ENCODE measurements around the gene AAGAB.

AAGAB gene

GRCh38 chr15:67210555-67211168, 43.8 kb downstream of the AAGAB start:
- H3K4me3 ChIP-seq (ENCODE audit: low read depth, low read length) = no peak overlapping the region
- H3K79me2 ChIP-seq (ENCODE audit: control insufficient read depth, insufficient read depth, low read length, unreplicated experiment) = no peaks in the 10 kb centered on the region
- no peak overlapping the region for H3K27ac ChIP-seq (ENCODE audit: low read depth, low read length)
- H3K27me3 ChIP-seq (ENCODE audit: insufficient read depth, low read length) = no peaks in the 10 kb centered on the region
- H3K4me1 ChIP-seq (ENCODE audit: control insufficient read depth, insufficient read depth, low read length, unreplicated experiment) = no peaks in the 10 kb centered on the region
- no peak overlapping the region for H2AFZ ChIP-seq (ENCODE audit: low read length, unreplicated experiment)
- peaks cover 12% of the 10 kb centered on the region for H3K36me3 ChIP-seq (ENCODE audit: insufficient read depth, low read length)

DNA sequence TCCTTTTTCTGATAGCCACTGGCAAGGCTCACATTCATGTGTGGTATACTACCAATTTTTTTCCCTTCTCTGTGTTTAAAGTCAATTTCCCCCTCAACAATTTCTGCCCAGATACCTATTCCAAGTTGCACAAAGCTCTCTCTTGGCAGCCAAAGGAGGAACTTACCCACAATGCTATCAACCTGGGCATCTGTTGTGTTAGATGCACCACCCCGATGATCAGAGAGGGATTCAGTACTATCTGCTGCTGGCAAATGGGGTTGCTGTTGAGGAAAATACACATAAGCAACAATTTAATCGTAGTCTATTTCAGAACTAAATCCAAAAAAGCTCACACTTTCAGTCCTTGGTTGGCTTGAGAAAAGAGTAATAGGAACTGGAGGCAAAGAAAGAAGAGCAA, 46.1 kb downstream of the AAGAB start:
- no peak overlapping the region for H3K27ac ChIP-seq (ENCODE audit: low read depth, low read length)
- no peak overlapping the region for H3K4me3 ChIP-seq (ENCODE audit: low read depth, low read length)
- H3K4me1 ChIP-seq (ENCODE audit: control insufficient read depth, insufficient read depth, low read length, unreplicated experiment) = no peaks in the 10 kb centered on the region
- no peak overlapping the region for H2AFZ ChIP-seq (ENCODE audit: low read length, unreplicated experiment)
- H3K79me2 ChIP-seq (ENCODE audit: control insufficient read depth, insufficient read depth, low read length, unreplicated experiment) = no peaks in the 10 kb centered on the region
- H3K27me3 ChIP-seq (ENCODE audit: insufficient read depth, low read length) = no peaks in the 10 kb centered on the region
- peaks cover 18% of the 10 kb centered on the region for H3K36me3 ChIP-seq (ENCODE audit: insufficient read depth, low read length)

GRCh38 chr15:67207555-67208207, 46.8 kb downstream of the AAGAB start:
- Histone ChIP-seq H3K27me3 (ENCODE audit: insufficient read depth, low read length) (no peaks in the 10 kb centered on the region), H2AFZ (ENCODE audit: low read length, unreplicated experiment) (no peak overlapping the region), H3K4me3 (ENCODE audit: low read depth, low read length) (no peak overlapping the region), H3K4me1 (ENCODE audit: control insufficient read depth, insufficient read depth, low read length, unreplicated experiment) (no peaks in the 10 kb centered on the region), H3K36me3 (ENCODE audit: insufficient read depth, low read length) (peaks cover 18% of the 10 kb centered on the region), H3K79me2 (ENCODE audit: control insufficient read depth, insufficient read depth, low read length, unreplicated experiment) (no peaks in the 10 kb centered on the region), H3K27ac (ENCODE audit: low read depth, low read length) (no peak overlapping the region)

DNA sequence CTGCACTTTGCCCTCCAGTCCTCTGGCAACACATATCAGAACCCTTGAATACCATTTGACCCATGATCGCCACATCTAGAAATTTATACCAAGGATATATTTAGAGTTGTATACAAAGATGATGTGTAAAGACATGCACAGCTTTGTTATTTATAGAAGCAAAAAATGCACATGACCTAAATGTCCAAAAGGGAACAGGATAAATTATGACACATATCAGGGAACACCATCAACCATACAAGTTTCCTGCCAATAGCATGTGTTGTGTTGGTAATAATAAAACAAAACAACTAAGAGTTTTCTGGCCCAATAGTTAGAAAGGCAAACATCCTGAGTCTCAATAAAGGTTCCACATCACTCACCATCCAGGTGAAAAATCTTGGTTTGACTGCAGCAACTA, 51.5 kb downstream of the AAGAB start:
- H3K36me3 ChIP-seq (ENCODE audit: insufficient read depth, low read length) = peaks cover 9% of the 10 kb centered on the region; the same call in 1 of the 2 replicates
- no peaks in the 10 kb centered on the region for H3K79me2 ChIP-seq (ENCODE audit: control insufficient read depth, insufficient read depth, low read length, unreplicated experiment)
- peaks cover 21% of the 10 kb centered on the region for H3K4me1 ChIP-seq (ENCODE audit: control insufficient read depth, insufficient read depth, low read length, unreplicated experiment)
- H3K4me3 ChIP-seq (ENCODE audit: low read depth, low read length) = no peak overlapping the region
- H2AFZ ChIP-seq (ENCODE audit: low read length, unreplicated experiment) = no peak overlapping the region
- H3K27me3 ChIP-seq (ENCODE audit: insufficient read depth, low read length) = no peaks in the 10 kb centered on the region
- no peak overlapping the region for H3K27ac ChIP-seq (ENCODE audit: low read depth, low read length)

DNA sequence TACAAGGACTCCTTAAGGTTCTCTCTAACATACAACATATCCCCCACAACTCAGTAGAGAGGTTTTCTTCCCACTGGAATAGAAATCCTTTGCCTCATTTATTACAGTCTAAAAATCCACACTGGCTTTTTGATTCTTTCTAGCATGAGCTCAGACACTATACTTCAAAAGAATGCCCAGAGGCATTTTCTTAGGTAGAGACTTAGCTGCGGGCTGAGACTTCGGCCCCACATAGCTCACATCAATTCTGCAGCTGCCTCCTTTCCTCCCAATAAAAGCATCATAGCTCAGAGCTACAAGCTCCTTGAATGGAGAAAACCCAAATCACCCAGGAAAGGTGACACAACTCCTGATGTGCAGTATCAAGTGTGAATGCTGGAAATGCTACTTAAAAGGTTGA, 52.4 kb downstream of the AAGAB start:
- no peaks in the 10 kb centered on the region for H3K27me3 ChIP-seq (ENCODE audit: insufficient read depth, low read length)
- peaks cover 22% of the 10 kb centered on the region for H3K4me1 ChIP-seq (ENCODE audit: control insufficient read depth, insufficient read depth, low read length, unreplicated experiment)
- H3K27ac ChIP-seq (ENCODE audit: low read depth, low read length) = no peak overlapping the region
- 0 out of 2 replicates have a peak, but pooled peaks cover 6% of the 10 kb centered on the region for H3K36me3 ChIP-seq (ENCODE audit: insufficient read depth, low read length)
- no peak overlapping the region for H3K4me3 ChIP-seq (ENCODE audit: low read depth, low read length)
- no peak overlapping the region for H2AFZ ChIP-seq (ENCODE audit: low read length, unreplicated experiment)
- no peaks in the 10 kb centered on the region for H3K79me2 ChIP-seq (ENCODE audit: control insufficient read depth, insufficient read depth, low read length, unreplicated experiment)

- H3K79me2 ChIP-seq (ENCODE audit: control insufficient read depth, insufficient read depth, low read length, unreplicated experiment) = no peaks in the 10 kb centered on the region
- 0 out of 2 replicates have a peak, but pooled peaks cover 6% of the 10 kb centered on the region for H3K36me3 ChIP-seq (ENCODE audit: insufficient read depth, low read length)
- peak overlapping the region; percentile 45; the same call in 1 of the 2 replicates for H3K27ac ChIP-seq (ENCODE audit: low read depth, low read length)
- H2AFZ ChIP-seq (ENCODE audit: low read length, unreplicated experiment) = no peak overlapping the region
- no peak overlapping the region for H3K4me3 ChIP-seq (ENCODE audit: low read depth, low read length)
- H3K4me1 ChIP-seq (ENCODE audit: control insufficient read depth, insufficient read depth, low read length, unreplicated experiment) = peaks cover 31% of the 10 kb centered on the region
- H3K27me3 ChIP-seq (ENCODE audit: insufficient read depth, low read length) = no peaks in the 10 kb centered on the region
These were observed 53.3 kb downstream of the AAGAB start for GRCh38 chr15:67201136-67201535.

- no peak overlapping the region for H3K4me3 ChIP-seq (ENCODE audit: low read depth, low read length)
- H3K27ac ChIP-seq (ENCODE audit: low read depth, low read length) = peak overlapping the region; percentile 45
- H3K4me1 ChIP-seq (ENCODE audit: control insufficient read depth, insufficient read depth, low read length, unreplicated experiment) = peaks cover 31% of the 10 kb centered on the region
- 0 out of 2 replicates have a peak, but pooled peaks cover 1% of the 10 kb centered on the region for H3K36me3 ChIP-seq (ENCODE audit: insufficient read depth, low read length)
- no peaks in the 10 kb centered on the region for H3K27me3 ChIP-seq (ENCODE audit: insufficient read depth, low read length)
- no peaks in the 10 kb centered on the region for H3K79me2 ChIP-seq (ENCODE audit: control insufficient read depth, insufficient read depth, low read length, unreplicated experiment)
- no peak overlapping the region for H2AFZ ChIP-seq (ENCODE audit: low read length, unreplicated experiment)
These were observed 54.3 kb downstream of the AAGAB start for GRCh38 chr15:67199881-67200763.

DNA sequence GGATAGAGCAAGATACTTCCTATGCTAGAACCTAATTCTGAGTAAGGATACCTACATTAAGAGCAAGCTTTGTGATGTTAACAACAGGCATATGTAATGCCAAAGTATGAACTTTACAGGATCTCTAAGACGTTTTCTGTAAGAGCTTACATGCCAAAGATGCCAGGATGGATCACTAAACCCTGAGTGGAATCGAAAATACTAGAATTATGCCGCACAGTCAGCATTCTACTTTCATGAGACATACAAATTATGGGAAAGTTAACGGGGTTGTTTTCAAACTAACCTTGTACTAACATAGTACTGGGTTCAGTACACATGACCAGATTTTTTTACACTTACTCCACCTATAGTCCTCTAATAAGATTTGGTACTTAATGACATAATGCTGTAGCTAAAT, 55.1 kb downstream of the AAGAB start:
- no peak overlapping the region for H2AFZ ChIP-seq (ENCODE audit: low read length, unreplicated experiment)
- peaks cover 31% of the 10 kb centered on the region for H3K4me1 ChIP-seq (ENCODE audit: control insufficient read depth, insufficient read depth, low read length, unreplicated experiment)
- H3K27ac ChIP-seq (ENCODE audit: low read depth, low read length) = peak overlapping the region; percentile 45
- H3K79me2 ChIP-seq (ENCODE audit: control insufficient read depth, insufficient read depth, low read length, unreplicated experiment) = no peaks in the 10 kb centered on the region
- H3K27me3 ChIP-seq (ENCODE audit: insufficient read depth, low read length) = no peaks in the 10 kb centered on the region
- no peak overlapping the region for H3K4me3 ChIP-seq (ENCODE audit: low read depth, low read length)
- no peaks in the 10 kb centered on the region for H3K36me3 ChIP-seq (ENCODE audit: insufficient read depth, low read length)

DNA sequence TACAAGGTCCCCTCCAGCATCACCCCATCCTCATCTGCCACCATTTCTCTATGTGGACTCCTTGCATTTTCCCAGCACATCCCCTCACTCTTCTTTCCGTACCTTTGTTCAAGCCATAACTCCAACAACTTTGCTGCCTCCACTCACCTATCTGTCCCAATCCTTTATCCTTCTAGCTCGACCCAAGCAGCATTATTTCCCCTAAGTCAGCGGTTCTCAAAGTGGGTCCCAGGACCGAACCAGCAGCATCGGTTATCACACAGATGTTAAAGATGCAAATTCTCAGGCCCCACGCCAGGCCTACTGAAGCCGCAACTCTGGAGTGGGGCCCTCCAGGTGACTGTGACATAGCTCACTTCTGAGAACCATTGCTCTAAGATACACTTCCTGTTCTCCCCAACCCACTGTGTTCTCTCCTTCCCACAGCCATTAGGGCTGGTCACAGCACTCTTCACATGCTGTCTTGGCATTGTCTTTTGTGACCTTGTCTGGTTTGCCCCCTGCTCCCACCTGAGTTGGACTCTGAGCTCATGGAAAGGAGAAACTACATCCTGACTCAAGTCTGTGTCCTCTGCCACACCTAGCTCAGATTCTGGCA, 56.2 kb downstream of the AAGAB start:
- H3K27ac ChIP-seq (ENCODE audit: low read depth, low read length) = no peak overlapping the region
- no peak overlapping the region for H3K4me3 ChIP-seq (ENCODE audit: low read depth, low read length)
- no peaks in the 10 kb centered on the region for H3K27me3 ChIP-seq (ENCODE audit: insufficient read depth, low read length)
- peaks cover 39% of the 10 kb centered on the region for H3K4me1 ChIP-seq (ENCODE audit: control insufficient read depth, insufficient read depth, low read length, unreplicated experiment)
- peaks cover 8% of the 10 kb centered on the region; the same call in 1 of the 2 replicates for H3K36me3 ChIP-seq (ENCODE audit: insufficient read depth, low read length)
- H3K79me2 ChIP-seq (ENCODE audit: control insufficient read depth, insufficient read depth, low read length, unreplicated experiment) = no peaks in the 10 kb centered on the region
- no peak overlapping the region for H2AFZ ChIP-seq (ENCODE audit: low read length, unreplicated experiment)

- peaks cover 39% of the 10 kb centered on the region for H3K4me1 ChIP-seq (ENCODE audit: control insufficient read depth, insufficient read depth, low read length, unreplicated experiment)
- no peak overlapping the region for H2AFZ ChIP-seq (ENCODE audit: low read length, unreplicated experiment)
- H3K4me3 ChIP-seq (ENCODE audit: low read depth, low read length) = no peak overlapping the region
- H3K27ac ChIP-seq (ENCODE audit: low read depth, low read length) = peak overlapping the region; percentile 42; the same call in 1 of the 2 replicates
- H3K27me3 ChIP-seq (ENCODE audit: insufficient read depth, low read length) = no peaks in the 10 kb centered on the region
- H3K36me3 ChIP-seq (ENCODE audit: insufficient read depth, low read length) = peaks cover 16% of the 10 kb centered on the region; the same call in 1 of the 2 replicates
- no peaks in the 10 kb centered on the region for H3K79me2 ChIP-seq (ENCODE audit: control insufficient read depth, insufficient read depth, low read length, unreplicated experiment)
These were observed 57.1 kb downstream of the AAGAB start for GRCh38 chr15:67197364-67197695.
